ENCODE results near the gene SIRPB2.

The SIRPB2 gene

DNA sequence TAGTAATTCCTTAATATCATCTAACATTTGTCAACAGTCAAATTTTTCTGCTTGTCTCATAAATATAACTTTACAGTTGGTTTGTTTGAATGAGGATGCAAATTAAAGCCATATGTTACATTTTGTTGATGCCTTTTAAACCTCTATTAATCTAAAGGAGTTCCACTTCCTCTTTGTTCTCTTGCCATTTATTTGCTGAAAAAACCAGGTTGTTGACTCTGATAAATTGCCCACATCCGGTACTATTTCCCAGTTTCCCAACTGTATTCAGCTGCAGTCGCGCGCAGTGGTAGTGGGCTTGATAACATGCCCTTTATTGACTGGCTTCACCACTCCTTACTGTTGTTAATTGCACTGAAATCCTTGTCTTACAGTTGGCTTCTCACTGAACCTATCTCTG lies 32.8 kb upstream of the SIRPB2 start:
- CTCF ChIA-PET, result no interaction called here

DNA sequence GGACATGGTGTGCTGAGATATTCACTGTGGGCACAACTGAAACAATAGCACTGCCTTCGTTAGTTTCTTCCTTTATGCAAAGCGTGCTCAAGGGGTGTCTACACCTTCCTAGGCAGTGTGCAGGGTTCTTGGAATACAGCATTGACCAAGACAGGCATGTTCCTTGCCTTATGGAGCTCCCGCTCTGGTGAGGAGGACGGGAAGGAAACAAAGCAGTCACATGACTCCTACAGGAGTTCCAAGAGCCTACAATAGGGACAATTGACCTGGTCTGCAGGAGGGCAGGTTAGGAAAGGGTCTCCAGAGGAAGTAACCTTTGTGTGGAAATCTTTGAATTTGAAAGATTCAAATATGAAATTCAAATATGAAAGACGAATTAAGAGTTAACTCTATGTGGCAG lies 25.8 kb upstream of the SIRPB2 start:
- DNase-seq (ENCODE audit: extremely low spot score), result no peak
- POLR2A ChIA-PET, result no interaction called here
- no peak for TF ChIP-seq HDGF (IDR thresholded peaks at IDR 0.05; ENCODE audit: borderline replicate concordance)
- TF ChIP-seq SUZ12 (IDR thresholded peaks at IDR 0.05), result no peak
- CTCF ChIA-PET, result no interaction called here

More for the DNA sequence above, 32.8 kb upstream of the SIRPB2 start:
- no peak for DNase-seq (ENCODE audit: extremely low spot score)
- TF ChIP-seq TARDBP (IDR thresholded peaks at IDR 0.05) (no peak), FOXM1 (IDR thresholded peaks at IDR 0.05; ENCODE audit: borderline replicate concordance) (no peak), CTBP1 (IDR thresholded peaks at IDR 0.05; ENCODE audit: borderline replicate concordance) (no peak), BHLHE40 (IDR thresholded peaks at IDR 0.05; ENCODE audit: borderline replicate concordance) (no peak), HDGF (IDR thresholded peaks at IDR 0.05; ENCODE audit: borderline replicate concordance) (no peak), SP1 (IDR thresholded peaks at IDR 0.05) (no peak), FOXA1 (IDR thresholded peaks at IDR 0.05) (no peak), ZNF384 (IDR thresholded peaks at IDR 0.05) (no peak), ARNT (IDR thresholded peaks at IDR 0.05) (no peak), PKNOX1 (IDR thresholded peaks at IDR 0.05) (no peak), NFRKB (IDR thresholded peaks at IDR 0.05) (no peak), SUZ12 (IDR thresholded peaks at IDR 0.05) (no peak), L3MBTL2 (conservative IDR thresholded peaks at IDR 0.05) (no peak), ELF4 (IDR thresholded peaks at IDR 0.05) (no peak), LEF1 (IDR thresholded peaks at IDR 0.05; ENCODE audit: borderline replicate concordance) (no peak), FOXK2 (IDR thresholded peaks at IDR 0.05) (no peak)
- POLR2A ChIA-PET, result no interaction called here

GRCh38 chr20:1513801-1514200 lies 22.6 kb upstream of the SIRPB2 start:
- ChIA-PET POLR2A (no interaction called here), CTCF (no interaction called here)
- TF ChIP-seq FOXK2 (IDR thresholded peaks at IDR 0.05), result no peak
- TF ChIP-seq BHLHE40 (IDR thresholded peaks at IDR 0.05; ENCODE audit: borderline replicate concordance), result no peak
- TF ChIP-seq HDGF (IDR thresholded peaks at IDR 0.05; ENCODE audit: borderline replicate concordance), result no peak
- TF ChIP-seq NFRKB (IDR thresholded peaks at IDR 0.05), result no peak
- DNase-seq (ENCODE audit: extremely low spot score), result no peak

DNA sequence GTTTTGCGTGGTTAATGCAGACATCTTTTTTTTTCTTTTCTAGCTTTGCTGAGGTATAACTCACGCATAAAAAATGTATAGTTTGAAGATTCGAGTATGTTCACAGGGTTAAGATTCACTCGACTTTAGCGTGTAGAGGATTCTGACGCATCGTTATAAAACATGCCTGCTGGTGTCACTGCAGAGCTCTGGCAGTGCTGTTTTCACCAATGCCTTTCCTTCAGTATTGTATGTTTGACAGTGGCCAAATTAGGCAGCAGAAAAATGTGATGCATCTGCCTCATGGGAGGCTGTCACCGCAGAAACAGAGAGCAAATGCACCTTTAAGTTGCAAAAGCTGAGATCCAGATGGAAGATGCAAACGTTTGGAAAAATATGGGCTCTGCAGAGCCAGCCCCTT lies 18.0 kb upstream of the SIRPB2 start:
- POLR2A ChIA-PET, result no interaction called here
- CTCF ChIA-PET, result interaction anchor here (0.7 kb wide), 1 partner anchor 681 kb away, joined by 6 read pairs; no protein-coding TSS in a partner anchor
- no peak for TF ChIP-seq NFRKB (IDR thresholded peaks at IDR 0.05)
- peak; percentile 33 for DNase-seq (ENCODE audit: extremely low spot score)

DNA sequence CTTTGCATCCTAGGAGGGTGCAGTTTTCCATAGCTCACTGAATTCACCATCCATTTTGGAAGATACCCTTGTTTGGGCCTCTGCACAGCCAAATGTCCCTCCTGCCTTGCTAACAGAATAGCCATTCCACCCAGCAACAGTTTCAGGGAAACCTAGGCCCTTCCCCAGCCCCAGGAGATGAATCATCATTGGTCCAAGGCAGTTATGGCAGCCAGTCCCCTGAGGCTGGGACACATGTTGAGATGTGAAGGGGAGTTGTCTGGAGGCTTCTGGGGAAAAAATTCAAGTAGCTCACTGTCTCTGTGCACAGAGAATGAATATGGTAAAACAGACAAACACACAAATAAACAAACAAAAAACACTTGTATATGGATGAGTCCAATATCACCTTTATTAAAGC lies 17.4 kb upstream of the SIRPB2 start:
- TF ChIP-seq FOXA1 (IDR thresholded peaks at IDR 0.05) (no peak), NFRKB (IDR thresholded peaks at IDR 0.05) (no peak), PKNOX1 (IDR thresholded peaks at IDR 0.05) (no peak), L3MBTL2 (conservative IDR thresholded peaks at IDR 0.05) (no peak)
- CTCF ChIA-PET, result interaction anchor here (0.7 kb wide), 2 partner anchors 682 to 1236 kb away, joined by 3 to 6 read pairs; no protein-coding TSS in a partner anchor
- DNase-seq (ENCODE audit: extremely low spot score), result no peak
- POLR2A ChIA-PET, result no interaction called here

GRCh38 chr20:1507276-1507675 lies 16.1 kb upstream of the SIRPB2 start:
- CTCF ChIA-PET, result no interaction called here
- POLR2A ChIA-PET, result no interaction called here

DNA sequence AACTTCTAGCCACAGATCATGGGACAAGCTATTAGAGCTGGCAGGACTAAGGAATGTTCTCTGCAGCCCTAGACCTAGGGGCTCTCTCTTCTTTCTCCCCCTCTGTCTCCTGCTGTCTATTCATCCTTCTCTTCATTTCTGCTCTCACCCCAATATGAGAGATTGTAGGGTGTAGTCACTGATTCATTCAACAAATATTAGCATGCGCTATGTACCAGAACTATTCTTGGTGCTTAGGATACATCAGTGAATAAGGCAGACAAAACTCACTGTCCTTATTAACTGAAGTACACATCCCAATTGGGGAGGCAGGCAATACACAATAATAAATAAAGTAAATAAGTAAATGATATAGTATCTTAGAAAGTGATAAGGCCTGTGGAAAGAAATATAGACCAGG lies 14.7 kb upstream of the SIRPB2 start:
- CTCF ChIA-PET, result interaction anchor here (0.6 kb wide), 1 partner anchor 334 kb away, joined by 4 read pairs; no protein-coding TSS in a partner anchor
- POLR2A ChIA-PET, result no interaction called here
- no peak for TF ChIP-seq BHLHE40 (IDR thresholded peaks at IDR 0.05; ENCODE audit: borderline replicate concordance)
- no peak for TF ChIP-seq ZNF384 (IDR thresholded peaks at IDR 0.05)
- TF ChIP-seq TARDBP (IDR thresholded peaks at IDR 0.05), result no peak
- TF ChIP-seq ARNT (IDR thresholded peaks at IDR 0.05), result no peak
- no peak for TF ChIP-seq LEF1 (IDR thresholded peaks at IDR 0.05; ENCODE audit: borderline replicate concordance)
- TF ChIP-seq FOXM1 (IDR thresholded peaks at IDR 0.05; ENCODE audit: borderline replicate concordance), result no peak
- TF ChIP-seq CTBP1 (IDR thresholded peaks at IDR 0.05; ENCODE audit: borderline replicate concordance), result no peak
- no peak for TF ChIP-seq L3MBTL2 (conservative IDR thresholded peaks at IDR 0.05)
- no peak for TF ChIP-seq HDGF (IDR thresholded peaks at IDR 0.05; ENCODE audit: borderline replicate concordance)
- no peak for TF ChIP-seq NFRKB (IDR thresholded peaks at IDR 0.05)
- no peak for TF ChIP-seq PKNOX1 (IDR thresholded peaks at IDR 0.05)
- TF ChIP-seq SP1 (IDR thresholded peaks at IDR 0.05), result no peak
- no peak for DNase-seq (ENCODE audit: extremely low spot score)

More at GRCh38 chr20:1507276-1507675, 16.1 kb upstream of the SIRPB2 start:
- DNase-seq (ENCODE audit: extremely low spot score), result no peak
- TF ChIP-seq ELF4 (IDR thresholded peaks at IDR 0.05) (no peak), CTBP1 (IDR thresholded peaks at IDR 0.05; ENCODE audit: borderline replicate concordance) (no peak), SP1 (IDR thresholded peaks at IDR 0.05) (no peak), HDGF (IDR thresholded peaks at IDR 0.05; ENCODE audit: borderline replicate concordance) (no peak), ARNT (IDR thresholded peaks at IDR 0.05) (no peak), FOXK2 (IDR thresholded peaks at IDR 0.05) (no peak), FOXM1 (IDR thresholded peaks at IDR 0.05; ENCODE audit: borderline replicate concordance) (no peak), LEF1 (IDR thresholded peaks at IDR 0.05; ENCODE audit: borderline replicate concordance) (no peak), SUZ12 (IDR thresholded peaks at IDR 0.05) (no peak), NFRKB (IDR thresholded peaks at IDR 0.05) (no peak), BHLHE40 (IDR thresholded peaks at IDR 0.05; ENCODE audit: borderline replicate concordance) (no peak), L3MBTL2 (conservative IDR thresholded peaks at IDR 0.05) (no peak), TARDBP (IDR thresholded peaks at IDR 0.05) (no peak), PKNOX1 (IDR thresholded peaks at IDR 0.05) (no peak), ZNF384 (IDR thresholded peaks at IDR 0.05) (no peak), FOXA1 (IDR thresholded peaks at IDR 0.05) (no peak)
